Neuronal stem cell (in vitro differentiated cells): Measurements from ENCODE around the gene RRP1B.

Experiments used
- DNase-seq: peaks from one replicate; pipeline ENCODE4 v3.0.0-alpha.2; 2013; ENCODE audit warnings: low spot score
- H2AFZ ChIP-seq: one replicate; pipeline ENCODE4 v1.6.1; 2013; ENCODE audit warnings: mild to moderate bottlenecking, low read length, inconsistent platforms
- H2AK5ac ChIP-seq: 2 replicates; pipeline ENCODE4 v1.6.1; 2013; ENCODE audit warnings: low read depth, mild to moderate bottlenecking, inconsistent platforms, low read length, moderate library complexity, mixed read lengths
- H2BK120ac ChIP-seq: 2 replicates; pipeline ENCODE4 v1.6.1; 2013; ENCODE audit warnings: low read depth, mild to moderate bottlenecking, inconsistent platforms, low read length, moderate library complexity, mixed read lengths
- H2BK12ac ChIP-seq: one replicate; pipeline ENCODE4 v1.6.1; 2013; ENCODE audit warnings: low read length, inconsistent platforms
- H2BK15ac ChIP-seq: 2 replicates; pipeline ENCODE4 v1.6.1; 2013; ENCODE audit warnings: mild to moderate bottlenecking, low read length, inconsistent platforms, mixed read lengths
- H2BK5ac ChIP-seq: one replicate; pipeline ENCODE4 v1.6.1; 2013; ENCODE audit warnings: inconsistent platforms, mild to moderate bottlenecking, low read length, moderate library complexity
- H3K14ac ChIP-seq: one replicate; pipeline ENCODE4 v1.6.1; 2013; ENCODE audit warnings: low read length, inconsistent platforms
- H3K18ac ChIP-seq: 2 replicates; pipeline ENCODE4 v1.6.1; 2013; ENCODE audit warnings: low read length, inconsistent platforms
- H3K23ac ChIP-seq: 2 replicates; pipeline ENCODE4 v1.6.1; 2013; ENCODE audit warnings: low read depth, mild to moderate bottlenecking, mixed read lengths, low read length, inconsistent platforms; ENCODE audit not compliant: poor library complexity
- H3K27ac ChIP-seq: replicated peaks from 3 replicates; pipeline ENCODE4 v1.5.1; 2013; ENCODE audit warnings: low read length, inconsistent platforms
- H3K27me3 ChIP-seq, 3 experiments: 2 replicates each; pipeline ENCODE4 v1.6.1; 2013; ENCODE audit warnings: low read length in 3 of 3, mild to moderate bottlenecking in 2 of 3, inconsistent platforms in 1 of 3, low read depth in 1 of 3, mixed read lengths in 1 of 3, moderate library complexity in 1 of 3; ENCODE audit not compliant: control insufficient read depth in 3 of 3, insufficient read depth in 3 of 3
- H3K36me3 ChIP-seq, 2 donors: replicated peaks in 1 of 2; 2 replicates each; pipeline ENCODE4 v1.6.1; 2013; ENCODE audit warnings: low read length in 2 of 2; ENCODE audit not compliant: control insufficient read depth in 2 of 2, insufficient read depth in 2 of 2
- H3K4ac ChIP-seq: 2 replicates; pipeline ENCODE4 v1.6.1; 2013; ENCODE audit warnings: inconsistent platforms, mild to moderate bottlenecking, low read length, moderate library complexity
- H3K4me1 ChIP-seq, 2 donors: 1 replicate in 1 of 2; 2 replicates in 1 of 2; pipeline ENCODE4 v1.6.1; 2013; ENCODE audit warnings: low read length in 2 of 2, low read depth in 1 of 2; ENCODE audit not compliant: control insufficient read depth in 2 of 2, insufficient read depth in 1 of 2
- H3K4me2 ChIP-seq: one replicate; pipeline ENCODE4 v1.6.1; 2013; ENCODE audit warnings: mild to moderate bottlenecking, low read length, inconsistent platforms; ENCODE audit not compliant: insufficient read depth, poor library complexity, severe bottlenecking
- H3K4me3 ChIP-seq, 2 donors: 2 replicates each; pipeline ENCODE4 v1.5.1; 2013; ENCODE audit warnings: low read length in 2 of 2, mild to moderate bottlenecking in 2 of 2, inconsistent platforms in 1 of 2, moderate library complexity in 1 of 2
- H3K79me1 ChIP-seq: one replicate; pipeline ENCODE4 v1.6.1; 2013; ENCODE audit warnings: low read depth, mild to moderate bottlenecking, inconsistent platforms, low read length, moderate library complexity
- H3K9ac ChIP-seq: one replicate; pipeline ENCODE4 v1.6.1; 2013; ENCODE audit warnings: mild to moderate bottlenecking, low read depth, low read length, inconsistent platforms; ENCODE audit not compliant: poor library complexity
- H3K9me3 ChIP-seq, 2 donors: replicated peaks in 1 of 2; 2 replicates each; pipeline versions ENCODE3 to v1.6.1; 2013; ENCODE audit warnings: low read length in 2 of 2, mild to moderate bottlenecking in 2 of 2, inconsistent platforms in 1 of 2, low read depth in 1 of 2, mixed read lengths in 1 of 2, moderate library complexity in 1 of 2; ENCODE audit not compliant: control insufficient read depth in 2 of 2, insufficient read depth in 1 of 2
- H4K8ac ChIP-seq: one replicate; pipeline ENCODE4 v1.6.1; 2013; ENCODE audit warnings: low read depth, mild to moderate bottlenecking, inconsistent platforms, low read length, moderate library complexity
- H4K91ac ChIP-seq: one replicate; pipeline ENCODE4 v1.6.1; 2013; ENCODE audit warnings: low read length, low read depth, mild to moderate bottlenecking, inconsistent platforms; ENCODE audit not compliant: poor library complexity
- WGBS, 2 donors: extraction: QIAGEN DNeasy Blood & Tissue Kit; methylation state at CpG; one replicate each; pipeline ENCODE4 v1.1.7; 2013; ENCODE audit warnings: missing lambda C conversion rate in 2 of 2, mixed read lengths in 1 of 2; ENCODE audit not compliant: insufficient read length in 2 of 2, insufficient replicate concordance in 1 of 2; ENCODE audit errors: extremely low coverage in 2 of 2; 5-methylcytosine and 5-hydroxymethylcytosine counted together

RRP1B gene

DNA sequence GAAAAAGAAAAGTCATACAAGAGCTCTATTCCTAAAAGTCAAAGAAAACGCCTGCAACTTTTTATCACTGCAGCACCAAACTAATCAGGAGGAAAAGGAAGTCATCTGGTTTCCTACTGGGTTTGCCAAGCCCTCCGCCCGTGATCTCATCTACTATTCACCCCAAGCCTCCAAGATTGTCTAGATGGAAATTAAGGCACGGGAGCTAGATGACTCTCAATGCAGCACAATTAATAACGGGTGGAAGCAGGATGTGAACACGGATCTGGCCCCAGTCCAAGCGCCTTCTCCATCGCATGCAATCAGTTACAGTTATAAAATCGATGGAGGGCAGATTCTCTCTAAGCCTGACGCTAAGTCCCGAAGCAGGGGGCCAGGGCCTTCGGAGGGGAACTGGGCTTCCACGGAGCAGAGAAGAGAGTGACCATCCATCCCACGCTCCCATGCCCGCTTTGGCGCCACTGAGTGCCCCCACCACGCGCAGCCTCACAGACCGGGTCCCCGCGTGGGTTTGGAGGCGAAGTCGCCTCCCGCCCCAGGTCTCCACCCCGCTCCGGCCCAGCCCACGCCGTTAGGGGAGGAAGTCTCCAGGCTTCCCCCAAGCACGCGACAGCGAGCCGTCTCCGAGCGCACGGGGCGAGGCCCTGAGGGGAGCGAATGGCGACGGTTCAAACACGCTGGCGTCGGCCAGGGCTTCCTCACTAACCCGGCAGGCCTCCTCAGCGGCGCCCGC lies 1.8 kb upstream of the RRP1B start:
- Histone ChIP-seq H3K4ac (no peak overlapping the region), H2BK120ac (no peak overlapping the region), H4K8ac (no peak overlapping the region), H3K9me3 (no peaks in the 10 kb centered on the region), H3K18ac (no peak overlapping the region), H2AK5ac (peak overlapping the region; percentile 78), H3K27me3 (peaks cover 0 to 3% (median 0%) of the 10 kb centered on the region in 3 experiments), H3K23ac (no peak overlapping the region), H4K91ac (no peak overlapping the region), H3K79me1 (peaks cover 7% of the 10 kb centered on the region), H2AFZ (no peak overlapping the region), H3K36me3 (peaks cover 4 to 15% of the 10 kb centered on the region in 2 donors), H3K4me3 (no peak overlapping the region), H2BK12ac (no peak overlapping the region), H3K4me1 (peaks cover 6 to 9% of the 10 kb centered on the region in 2 donors), H3K9ac (peak overlapping the region; percentile 33), H3K14ac (no peak overlapping the region), H2BK15ac (peak overlapping the region; percentile 24), H3K27ac (no peak overlapping the region), H2BK5ac (peak overlapping the region; percentile 29), H3K4me2 (no peak overlapping the region)
- DNase-seq, result no peak
- no CpG with 5 or more reads among the region's 46 CpGs for WGBS, 2 donors

DNA sequence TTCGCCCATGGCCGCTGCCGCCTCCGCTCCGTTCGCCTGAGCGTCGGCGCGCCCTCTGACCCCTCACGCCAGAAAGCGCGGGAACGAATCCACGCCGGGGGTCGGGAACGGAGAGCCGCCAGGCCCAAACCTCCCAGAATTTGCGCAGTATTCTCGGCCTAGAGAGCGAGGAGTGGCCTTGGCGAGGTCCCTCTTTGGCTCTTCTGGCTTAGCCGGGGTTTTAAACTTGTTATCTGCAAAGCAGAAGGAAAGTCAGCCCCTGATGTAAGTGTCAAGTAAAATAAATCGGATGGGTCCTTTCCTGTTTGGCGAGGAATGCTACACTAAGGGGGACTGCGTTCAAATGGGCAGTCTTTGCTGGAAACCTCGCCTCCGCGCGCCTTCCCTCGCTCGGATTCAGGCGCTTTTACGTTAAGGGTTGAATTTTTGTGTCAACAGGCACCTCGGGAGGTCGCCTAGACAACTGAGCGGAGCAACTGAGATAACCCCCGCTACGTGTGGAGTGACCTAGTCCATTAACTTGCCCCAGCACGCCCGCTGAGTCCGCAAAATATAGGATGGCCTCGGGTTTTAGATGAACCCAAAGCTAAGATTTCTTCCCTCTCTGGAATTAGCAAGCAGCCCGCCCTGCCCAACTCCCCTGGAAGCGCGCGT lies 1.1 kb upstream of the RRP1B start:
- no peak overlapping the region for H3K27ac ChIP-seq

DNA sequence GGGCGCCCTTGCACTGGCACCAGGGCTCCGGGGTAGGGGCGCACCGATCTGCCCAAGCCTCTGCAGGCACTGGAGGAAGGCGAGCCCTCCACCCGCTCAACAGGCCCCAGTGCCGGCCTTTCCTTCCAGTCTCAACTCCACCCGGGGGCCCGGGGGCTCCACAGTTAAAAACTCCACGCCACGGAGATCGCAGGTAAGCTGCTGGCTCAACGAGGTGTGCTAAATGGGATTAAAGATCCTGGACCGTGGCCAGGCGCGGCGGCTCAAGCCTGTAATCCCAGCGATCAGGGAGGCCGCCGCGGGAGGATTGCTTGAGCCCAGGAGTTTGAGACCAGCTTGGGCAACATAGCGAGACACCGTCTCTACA lies 608 bp upstream of the RRP1B start:
- Histone ChIP-seq H3K27me3 (no peaks in the 10 kb centered on the region), H3K4me1 (peaks cover 6 to 9% of the 10 kb centered on the region in 2 donors), H3K4me3 (peak overlapping the region in 1 of 2 donors; percentile 86), H2AK5ac (peak overlapping the region; percentile 99), H2BK120ac (no peak overlapping the region), H4K91ac (peak overlapping the region; percentile 59), H3K9me3 (no peaks in the 10 kb centered on the region), H3K4ac (no peak overlapping the region), H3K27ac (no peak overlapping the region), H4K8ac (peak overlapping the region; percentile 100), H2BK12ac (no peak overlapping the region), H3K79me1 (peaks cover 7% of the 10 kb centered on the region), H3K4me2 (no peak overlapping the region), H3K23ac (no peak overlapping the region), H3K36me3 (peaks cover 5 to 27% of the 10 kb centered on the region in 2 donors), H2BK15ac (no peak overlapping the region), H2BK5ac (no peak overlapping the region), H3K9ac (no peak overlapping the region), H3K14ac (no peak overlapping the region), H2AFZ (peak overlapping the region; percentile 98), H3K18ac (no peak overlapping the region)
- no CpG with 5 or more reads among the region's 23 CpGs for WGBS, 2 donors
- DNase-seq, result no peak

More for the DNA sequence above, 1.1 kb upstream of the RRP1B start:
- Histone ChIP-seq H3K23ac (no peak overlapping the region), H2BK5ac (peak overlapping the region; percentile 29), H2BK15ac (peak overlapping the region; percentile 24), H3K14ac (no peak overlapping the region), H4K91ac (no peak overlapping the region), H4K8ac (peak overlapping the region; percentile 100), H2BK120ac (no peak overlapping the region), H3K4me1 (peaks cover 6 to 9% of the 10 kb centered on the region in 2 donors), H3K18ac (no peak overlapping the region), H3K4me2 (no peak overlapping the region), H2AK5ac (peak overlapping the region; percentile 99), H3K4me3 (no peak overlapping the region), H3K79me1 (peaks cover 7% of the 10 kb centered on the region), H2AFZ (no peak overlapping the region), H3K9ac (no peak overlapping the region), H3K27me3 (peaks cover 0 to 3% (median 0%) of the 10 kb centered on the region in 3 experiments), H3K36me3 (peaks cover 5 to 22% of the 10 kb centered on the region in 2 donors), H3K4ac (no peak overlapping the region), H3K9me3 (no peaks in the 10 kb centered on the region), H2BK12ac (no peak overlapping the region)
- no CpG with 5 or more reads among the region's 48 CpGs for WGBS, 2 donors
- no peak for DNase-seq

DNA sequence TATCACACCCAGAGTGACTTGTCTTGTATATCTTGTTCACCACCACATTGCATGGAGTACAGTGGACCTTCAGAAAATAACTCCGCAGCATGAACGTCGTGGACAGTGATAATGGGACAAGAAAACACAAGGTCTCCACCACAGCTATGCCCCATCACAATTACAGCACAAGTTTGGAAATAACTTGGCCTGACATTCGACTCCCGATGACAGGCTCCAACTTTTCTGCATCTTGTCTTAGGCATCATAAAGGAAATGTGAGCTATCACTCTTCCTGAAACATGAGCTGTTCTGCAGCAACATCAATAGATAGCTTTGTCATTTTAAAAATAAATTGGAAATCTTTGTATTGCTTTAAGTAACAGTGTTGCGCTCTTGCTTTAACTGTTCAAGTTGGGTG lies 2.9 kb downstream of the RRP1B start:
- Histone ChIP-seq H3K23ac (no peak overlapping the region), H4K8ac (no peak overlapping the region), H2BK120ac (no peak overlapping the region), H4K91ac (no peak overlapping the region), H3K36me3 (peaks cover 14 to 62% of the 10 kb centered on the region in 2 donors), H2BK12ac (no peak overlapping the region), H3K14ac (no peak overlapping the region), H3K4me2 (no peak overlapping the region), H3K27ac (no peak overlapping the region), H3K4me1 (peaks cover 6 to 9% of the 10 kb centered on the region in 2 donors), H2AFZ (no peak overlapping the region), H3K27me3 (no peaks in the 10 kb centered on the region), H3K4me3 (no peak overlapping the region), H3K4ac (no peak overlapping the region), H3K79me1 (peaks cover 8% of the 10 kb centered on the region), H2BK5ac (no peak overlapping the region), H3K18ac (no peak overlapping the region), H2AK5ac (no peak overlapping the region), H3K9ac (no peak overlapping the region), H2BK15ac (no peak overlapping the region), H3K9me3 (peaks cover 0 to 13% of the 10 kb centered on the region in 2 donors)
- DNase-seq, result no peak
- whole genome bisulfite sequencing, 2 donors, result no CpG with 5 or more reads among the region's 6 CpGs
